Left ventricle myocardium inferior (tissue), 1 donor: ENCODE measurements around the gene PLCD4. TPM values are rescaled to one million over a fixed set of nuclear protein-coding genes. Genes with fewer than 3 reads are reported as not detected.

Experiments
- DNase-seq: peaks from one replicate; pipeline ENCODE4 v3.0.0-alpha.2; 2020
- H3K27ac ChIP-seq: fragments of 200-600 bp; replicated peaks from 2 replicates; pipeline ENCODE4 v1.8.0; 2021
- H3K27me3 ChIP-seq: fragments of 200-600 bp; 2 replicates; pipeline ENCODE4 v1.8.0; 2021; ENCODE audit warnings: low read depth
- H3K36me3 ChIP-seq: fragments of 200-600 bp; 2 replicates; pipeline ENCODE4 v1.8.0; 2021
- H3K4me1 ChIP-seq: fragments of 200-600 bp; 2 replicates; pipeline ENCODE4 v1.8.0; 2021
- H3K4me3 ChIP-seq: fragments of 200-600 bp; 2 replicates; pipeline ENCODE4 v1.8.0; 2021; ENCODE audit warnings: mild to moderate bottlenecking, moderate library complexity
- H3K9me3 ChIP-seq: fragments of 200-600 bp; replicated peaks from 2 replicates; pipeline ENCODE4 v1.8.0; 2021
- CTCF ChIP-seq: fragments of 200-600 bp; IDR thresholded peaks from 2 replicates; pipeline ENCODE4 v1.8.0; 2021; ENCODE audit warnings: antibody characterized with exemption, mild to moderate bottlenecking, borderline replicate concordance
- intact Hi-C: fragments of 100-400 bp; cut with micrococcal nuclease; formaldehyde crosslinking; loops from one replicate; pipeline ENCODE4 v1.11.0; 2022
- total RNA-seq: library from RNA; stranded (reverse); fragmentation: NEBNext Ultra II Directional; extraction: Animal tissue kit (Norgen Biotek cat#: 25700); gene quantifications from one replicate; pipeline ENCODE4 v1.2.1, GENCODE V29; 2021
- donor health status: DM: no; HTN: yes; CAD: no; lungs with severe emphysema.

PLCD4 gene
- total RNA-seq, 1 donor from 2014 or later: 0.99 TPM

GRCh38 chr2:218663901-218664300, 56.2 kb downstream of the PLCD4 start:
- Histone ChIP-seq H3K4me3 (no peak overlapping the region), H3K9me3 (no peaks in the 10 kb centered on the region), H3K36me3 (peaks cover 74% of the 10 kb centered on the region), H3K27ac (no peak overlapping the region), H3K4me1 (peaks cover 20% of the 10 kb centered on the region), H3K27me3 (no peaks in the 10 kb centered on the region)
- no peak for DNase-seq
- intact Hi-C loops: no loop called here
- TF ChIP-seq CTCF: no peak

GRCh38 chr2:218664653-218665052, 57.0 kb downstream of the PLCD4 start:
- no peak for DNase-seq

GRCh38 chr2:218671097-218671653, 63.5 kb downstream of the PLCD4 start:
- Histone ChIP-seq H3K27me3 (no peaks in the 10 kb centered on the region), H3K4me1 (peaks cover 23% of the 10 kb centered on the region), H3K9me3 (no peaks in the 10 kb centered on the region), H3K4me3 (peak overlapping the region; percentile 84), H3K36me3 (peaks cover 35% of the 10 kb centered on the region), H3K27ac (peak overlapping the region; percentile 83)
- no peak for DNase-seq
- TF ChIP-seq CTCF: no peak
- intact Hi-C loops: no loop called here

More at GRCh38 chr2:218664653-218665052, 57.0 kb downstream of the PLCD4 start:
- no peak for TF ChIP-seq CTCF
- intact Hi-C loops: no loop called here
- Histone ChIP-seq H3K27ac (no peak overlapping the region), H3K36me3 (peaks cover 75% of the 10 kb centered on the region), H3K4me3 (no peak overlapping the region), H3K27me3 (no peaks in the 10 kb centered on the region), H3K4me1 (peaks cover 12% of the 10 kb centered on the region), H3K9me3 (no peaks in the 10 kb centered on the region)

GRCh38 chr2:218671654-218672566, 64.2 kb downstream of the PLCD4 start, which contains the start of the genes RNF25 and STK36:
Gene RNF25 (minus strand): TSS chr2:218672002. CDS start chr2:218671970, 32 bp downstream.
Gene STK36 (plus strand): TSS chr2:218672086. CDS start chr2:218672830, 744 bp downstream.
- intact Hi-C loops: no loop called here
- Histone ChIP-seq H3K27me3 (no peaks in the 10 kb centered on the region), H3K4me3 (peak within 1 kb of the TSS; percentile 84), H3K4me1 (peaks cover 23% of the 10 kb centered on the region), H3K36me3 (peaks cover 27% of the 10 kb centered on the region), H3K9me3 (no peaks in the 10 kb centered on the region), H3K27ac (peak within 1 kb of the TSS; percentile 83)
- peak; percentile 82 for DNase-seq
- no peak for TF ChIP-seq CTCF

- Histone ChIP-seq H3K9me3 (no peaks in the 10 kb centered on the region), H3K27ac (no peak overlapping the region), H3K36me3 (peaks cover 49% of the 10 kb centered on the region), H3K4me3 (no peak overlapping the region), H3K4me1 (no peaks in the 10 kb centered on the region), H3K27me3 (no peaks in the 10 kb centered on the region)
- no peak for DNase-seq
- intact Hi-C loops: no loop called here
- no peak for TF ChIP-seq CTCF
These were observed 71.4 kb downstream of the PLCD4 start for GRCh38 chr2:218679119-218679518.
